Activated CD8-positive, alpha-beta T cell treated with anti-CD3 and anti-CD28 coated beads for 36 hours (primary cell): ENCODE measurements around the gene CLDN16. TPM values are rescaled to one million over a fixed set of nuclear protein-coding genes. Genes with fewer than 3 reads are reported as not detected.

Source experiments
- ATAC-seq: fragments of 200-7000 bp; cut with Tn5 transposase; one replicate; pipeline ENCODE4 v1.10.0; 2021; ENCODE audit warnings: mild to moderate bottlenecking, moderate library complexity
- CTCF ChIA-PET: fragments of 350-600 bp; sonication (Branson Sonifier 250); formaldehyde crosslinking; loops from one replicate; lab custom pipeline; 2021; ENCODE audit warnings: antibody characterized with exemption; lab: Charles Lee
- POLR2A ChIA-PET: fragments of 350-600 bp; sonication (Branson Sonifier 250); formaldehyde crosslinking; loops from one replicate; lab custom pipeline; 2021; ENCODE audit warnings: antibody characterized with exemption; lab: Charles Lee
- DNase-seq: peaks from one replicate; pipeline ENCODE4 v3.0.0-alpha.2; 2020
- H3K27ac Mint-ChIP-seq: one replicate; pipeline ENCODE4 v1.8.0; 2021; ENCODE audit warnings: mild to moderate bottlenecking, mixed read lengths
- H3K27me3 Mint-ChIP-seq: one replicate; pipeline ENCODE4 v1.8.0; 2021; ENCODE audit warnings: mixed read lengths
- H3K36me3 Mint-ChIP-seq: one replicate; pipeline ENCODE4 v1.8.0; 2021; ENCODE audit warnings: low read depth, mixed read lengths
- H3K4me1 Mint-ChIP-seq: one replicate; pipeline ENCODE4 v1.8.0; 2021; ENCODE audit warnings: low read depth, mixed read lengths
- H3K4me3 Mint-ChIP-seq: one replicate; pipeline ENCODE4 v1.8.0; 2021; ENCODE audit warnings: mild to moderate bottlenecking, moderate library complexity, mixed read lengths
- H3K9me3 Mint-ChIP-seq: one replicate; pipeline ENCODE4 v1.8.0; 2021; ENCODE audit warnings: mixed read lengths
- intact Hi-C: fragments of 100-400 bp; cut with micrococcal nuclease; formaldehyde crosslinking; loops from one replicate; pipeline ENCODE4 v1.10.0; 2022
- total RNA-seq, 2 experiments: library from RNA; stranded (reverse); gene quantifications; one replicate each; pipeline ENCODE4 v1.2.3, GENCODE V29; 2021
- TF ChIP-seq, protein P1 (sequence below): fragments of 200-600 bp; IDR thresholded peaks from one replicate; pipeline ENCODE4 v1.8.0; 2022; ENCODE audit warnings: antibody characterized with exemption, mild to moderate bottlenecking

The CLDN16 gene
- total RNA-seq, 2 experiments from 2014 or later = not detected

DNA sequence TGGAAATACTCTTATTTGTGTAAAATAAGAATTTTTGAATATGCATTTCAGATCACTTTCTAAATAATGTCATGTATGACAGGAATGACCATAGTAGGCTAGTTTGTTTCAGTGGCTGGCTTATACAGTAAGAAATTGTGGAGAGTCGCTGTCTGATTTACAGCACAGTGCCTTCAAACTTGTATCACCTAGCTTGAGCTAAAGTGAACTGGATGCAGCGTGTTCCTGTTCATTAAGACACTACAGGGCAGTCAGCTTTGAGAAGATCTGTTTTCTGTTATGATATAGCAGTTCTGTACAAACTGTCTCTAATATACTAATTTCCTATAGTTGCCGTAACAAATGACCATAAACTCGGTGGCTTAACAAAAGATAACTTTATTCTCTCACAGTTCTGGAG lies 9.9 kb downstream of the CLDN16 start:
- POLR2A ChIA-PET = no interaction called here
- H3K27ac Mint-ChIP-seq = no peak overlapping the region
- no peak for DNase-seq
- intact Hi-C loops = no loop called here
- no peaks in the 10 kb centered on the region for H3K9me3 Mint-ChIP-seq
- H3K4me3 Mint-ChIP-seq = no peak overlapping the region
- CTCF ChIA-PET = interaction anchor here (1.2 kb wide), 1 partner anchor 436 kb away, joined by 3 read pairs; no protein-coding TSS in a partner anchor
- H3K4me1 Mint-ChIP-seq = no peaks in the 10 kb centered on the region
- no peaks in the 10 kb centered on the region for H3K36me3 Mint-ChIP-seq
- no peak for ATAC-seq
- H3K27me3 Mint-ChIP-seq = peaks cover 10% of the 10 kb centered on the region
- TF ChIP-seq, protein P1, sequence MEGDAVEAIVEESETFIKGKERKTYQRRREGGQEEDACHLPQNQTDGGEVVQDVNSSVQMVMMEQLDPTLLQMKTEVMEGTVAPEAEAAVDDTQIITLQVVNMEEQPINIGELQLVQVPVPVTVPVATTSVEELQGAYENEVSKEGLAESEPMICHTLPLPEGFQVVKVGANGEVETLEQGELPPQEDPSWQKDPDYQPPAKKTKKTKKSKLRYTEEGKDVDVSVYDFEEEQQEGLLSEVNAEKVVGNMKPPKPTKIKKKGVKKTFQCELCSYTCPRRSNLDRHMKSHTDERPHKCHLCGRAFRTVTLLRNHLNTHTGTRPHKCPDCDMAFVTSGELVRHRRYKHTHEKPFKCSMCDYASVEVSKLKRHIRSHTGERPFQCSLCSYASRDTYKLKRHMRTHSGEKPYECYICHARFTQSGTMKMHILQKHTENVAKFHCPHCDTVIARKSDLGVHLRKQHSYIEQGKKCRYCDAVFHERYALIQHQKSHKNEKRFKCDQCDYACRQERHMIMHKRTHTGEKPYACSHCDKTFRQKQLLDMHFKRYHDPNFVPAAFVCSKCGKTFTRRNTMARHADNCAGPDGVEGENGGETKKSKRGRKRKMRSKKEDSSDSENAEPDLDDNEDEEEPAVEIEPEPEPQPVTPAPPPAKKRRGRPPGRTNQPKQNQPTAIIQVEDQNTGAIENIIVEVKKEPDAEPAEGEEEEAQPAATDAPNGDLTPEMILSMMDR = no peak

DNA sequence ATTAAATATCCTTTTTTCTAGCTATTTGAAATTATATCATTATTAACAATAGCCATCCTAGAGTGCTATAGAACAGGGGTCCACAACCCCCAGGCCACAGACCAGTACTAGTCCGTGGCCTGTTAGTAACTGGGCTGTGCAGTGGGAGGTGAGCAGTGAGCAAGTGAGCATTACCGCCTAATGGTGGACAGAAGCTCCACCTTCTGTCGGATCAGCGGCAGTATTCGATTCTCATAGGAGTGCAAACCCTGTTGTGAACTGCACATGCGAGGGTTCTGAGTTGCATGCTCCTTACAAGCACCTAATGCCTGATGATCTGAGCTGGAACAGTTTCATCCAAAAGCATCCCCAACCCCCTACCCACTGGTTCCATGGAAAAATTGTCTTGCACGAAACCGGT lies 11.7 kb downstream of the CLDN16 start:
- Mint-ChIP-seq H3K36me3 (no peaks in the 10 kb centered on the region), H3K4me3 (no peak overlapping the region), H3K9me3 (no peaks in the 10 kb centered on the region), H3K27ac (no peak overlapping the region), H3K27me3 (peaks cover 8% of the 10 kb centered on the region), H3K4me1 (no peaks in the 10 kb centered on the region)
- intact Hi-C loops = no loop called here
- TF ChIP-seq, protein P1 = no peak
- ChIA-PET CTCF (no interaction called here), POLR2A (interaction anchor here (0.6 kb wide), 1 partner anchor 1111 kb away, joined by 4 read pairs; no protein-coding TSS in a partner anchor)
- no peak for ATAC-seq
- DNase-seq = no peak

DNA sequence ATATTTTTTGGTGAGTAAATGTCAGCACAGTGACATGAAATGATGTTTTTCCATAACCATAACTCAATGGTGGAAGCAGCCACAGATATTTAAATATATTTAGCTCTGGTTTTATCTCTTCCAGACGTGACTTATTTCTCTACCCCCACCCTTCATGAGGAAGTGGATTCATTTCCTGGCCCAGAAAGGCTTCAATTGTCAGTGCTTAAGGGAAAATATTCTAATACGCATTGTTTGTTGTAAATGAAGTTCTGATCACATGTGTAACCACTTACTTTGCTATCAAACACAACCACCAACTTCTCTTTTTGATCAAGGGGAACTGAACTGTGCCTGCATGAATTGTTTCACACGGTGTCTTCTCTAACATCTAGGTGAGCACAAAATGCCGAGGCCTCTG lies 14.0 kb downstream of the CLDN16 start:
- no peaks in the 10 kb centered on the region for H3K9me3 Mint-ChIP-seq
- TF ChIP-seq, protein P1 = no peak
- H3K4me3 Mint-ChIP-seq = no peak overlapping the region
- ATAC-seq = no peak
- ChIA-PET CTCF (interaction anchor here (1.0 kb wide), 1 partner anchor 21 kb away, joined by 3 read pairs; no protein-coding TSS in a partner anchor), POLR2A (no interaction called here)
- no peak overlapping the region for H3K27ac Mint-ChIP-seq
- no peaks in the 10 kb centered on the region for H3K36me3 Mint-ChIP-seq
- H3K4me1 Mint-ChIP-seq = no peaks in the 10 kb centered on the region
- H3K27me3 Mint-ChIP-seq = peaks cover 10% of the 10 kb centered on the region
- intact Hi-C loops = no loop called here
- no peak for DNase-seq

DNA sequence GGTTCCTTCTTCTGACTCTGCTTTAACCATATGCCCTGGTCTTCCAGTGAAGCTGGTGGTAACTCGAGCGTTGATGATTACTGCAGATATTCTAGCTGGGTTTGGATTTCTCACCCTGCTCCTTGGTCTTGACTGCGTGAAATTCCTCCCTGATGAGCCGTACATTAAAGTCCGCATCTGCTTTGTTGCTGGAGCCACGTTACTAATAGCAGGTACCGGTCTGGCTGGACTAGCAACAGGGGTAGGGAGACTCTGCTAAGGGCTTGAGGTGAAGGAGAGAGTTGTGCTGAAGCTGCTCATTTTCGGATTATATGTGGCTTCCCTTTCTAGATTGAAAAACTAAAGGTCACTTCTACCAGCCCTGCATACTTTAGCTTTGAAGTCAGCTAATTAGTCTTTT lies 16.8 kb downstream of the CLDN16 start:
- CTCF ChIA-PET = interaction anchor here (0.7 kb wide), 1 partner anchor 82 kb away, joined by 3 read pairs; the partner anchor contains the start of gene CLDN1
- TF ChIP-seq, protein P1 = no peak
- POLR2A ChIA-PET = interaction anchor here (0.5 kb wide), 1 partner anchor 63 kb away, joined by 3 read pairs; no protein-coding TSS in a partner anchor
- Mint-ChIP-seq H3K27me3 (peaks cover 8% of the 10 kb centered on the region), H3K4me1 (no peaks in the 10 kb centered on the region), H3K36me3 (no peaks in the 10 kb centered on the region), H3K9me3 (no peaks in the 10 kb centered on the region), H3K27ac (no peak overlapping the region), H3K4me3 (no peak overlapping the region)
- intact Hi-C loops = no loop called here
- DNase-seq = no peak
- ATAC-seq = no peak

DNA sequence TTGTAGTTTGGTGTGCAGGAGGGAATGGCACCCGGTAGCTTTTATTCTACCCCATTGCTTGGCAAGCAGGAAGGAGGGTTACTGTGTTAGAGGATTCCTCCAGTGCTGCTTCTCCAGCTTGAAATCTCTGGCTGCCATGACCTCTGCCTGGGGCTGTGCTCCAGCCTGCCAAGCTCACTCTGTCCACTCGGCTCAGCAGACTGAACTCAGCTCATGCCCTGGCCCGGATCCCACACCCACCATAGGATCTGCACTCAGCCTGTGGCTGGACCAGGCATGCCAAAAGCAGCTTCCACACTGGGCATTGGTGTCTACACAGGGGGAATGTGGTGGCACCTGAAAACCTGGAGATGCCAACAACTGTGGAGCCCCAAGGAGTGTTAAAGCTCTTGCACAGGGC lies 26.3 kb downstream of the CLDN16 start:
- peaks cover 3% of the 10 kb centered on the region for H3K27me3 Mint-ChIP-seq
- intact Hi-C loops = no loop called here
- TF ChIP-seq, protein P1 = no peak
- H3K4me3 Mint-ChIP-seq = no peak overlapping the region
- H3K4me1 Mint-ChIP-seq = no peaks in the 10 kb centered on the region
- no peak overlapping the region for H3K27ac Mint-ChIP-seq
- no peaks in the 10 kb centered on the region for H3K36me3 Mint-ChIP-seq
- DNase-seq = no peak
- ChIA-PET CTCF (interaction anchor here (1.1 to 2.7 kb wide), 5 partner anchors 9 to 453 kb away, joined by 3 to 16 read pairs (median 4); no protein-coding TSS in a partner anchor), POLR2A (interaction anchor here (0.6 to 1.0 kb wide), 3 partner anchors 15 to 449 kb away, joined by 3 to 4 read pairs (median 3); no protein-coding TSS in a partner anchor)
- no peak for ATAC-seq
- H3K9me3 Mint-ChIP-seq = peaks cover 5% of the 10 kb centered on the region
